Measurements from ENCODE around the gene AASDH.
A peak's percentile ranks its signal among the peaks of the same experiment; 100 is the strongest.

The AASDH gene

GRCh38 chr4:56316011-56316650 lies 71.2 kb downstream of the AASDH start:
- no peak for DNase-seq (ENCODE audit: low read depth in 1 of 2, low spot score in 1 of 2)

DNA sequence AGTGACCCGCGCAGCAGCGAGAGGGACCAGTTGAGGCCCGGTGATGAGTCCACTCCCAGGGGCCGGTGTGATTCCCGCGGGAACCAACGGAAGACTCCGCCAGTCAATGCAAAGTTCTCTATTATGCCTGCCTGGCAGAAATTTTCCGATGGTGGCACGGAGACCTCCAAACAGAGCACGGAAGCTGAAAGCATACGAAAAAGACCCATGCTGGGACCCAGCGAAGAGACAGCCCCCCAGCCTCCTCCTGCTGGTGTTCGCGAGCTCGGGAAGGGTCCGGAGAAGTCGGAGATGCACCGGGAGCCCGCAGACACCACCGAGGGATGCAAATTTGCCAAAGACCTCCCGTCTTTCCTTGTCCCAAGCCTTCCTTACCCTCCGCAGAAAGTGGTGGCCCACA lies 71.7 kb downstream of the AASDH start:
- no peak for DNase-seq (ENCODE audit: low read depth in 1 of 2, low spot score in 1 of 2)

DNA sequence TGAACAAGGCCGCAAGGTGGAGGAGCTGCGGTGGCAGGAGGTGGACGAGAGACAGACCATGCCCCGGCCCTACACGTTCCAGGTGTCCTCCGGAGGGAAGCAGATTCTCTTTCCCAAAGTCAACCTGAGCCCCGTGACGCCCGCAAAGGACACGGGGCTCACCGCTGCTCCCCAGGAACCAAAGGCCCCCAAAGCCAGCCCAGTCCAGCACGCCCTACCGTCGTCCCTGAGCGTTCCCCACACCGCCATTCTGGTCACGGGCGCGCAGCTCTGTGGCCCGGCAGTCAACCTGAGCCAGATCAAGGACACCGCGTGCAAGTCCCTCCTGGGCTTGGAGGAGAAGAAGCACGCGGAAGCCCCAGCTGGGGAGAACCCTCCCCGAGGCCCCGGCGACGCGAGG lies 72.2 kb downstream of the AASDH start:
- no peak for DNase-seq (ENCODE audit: low read depth in 1 of 2, low spot score in 1 of 2)

GRCh38 chr4:56314207-56314915 lies 72.9 kb downstream of the AASDH start:
- DNase-seq (ENCODE audit: low read depth in 1 of 2, low spot score in 1 of 2): no peak

DNA sequence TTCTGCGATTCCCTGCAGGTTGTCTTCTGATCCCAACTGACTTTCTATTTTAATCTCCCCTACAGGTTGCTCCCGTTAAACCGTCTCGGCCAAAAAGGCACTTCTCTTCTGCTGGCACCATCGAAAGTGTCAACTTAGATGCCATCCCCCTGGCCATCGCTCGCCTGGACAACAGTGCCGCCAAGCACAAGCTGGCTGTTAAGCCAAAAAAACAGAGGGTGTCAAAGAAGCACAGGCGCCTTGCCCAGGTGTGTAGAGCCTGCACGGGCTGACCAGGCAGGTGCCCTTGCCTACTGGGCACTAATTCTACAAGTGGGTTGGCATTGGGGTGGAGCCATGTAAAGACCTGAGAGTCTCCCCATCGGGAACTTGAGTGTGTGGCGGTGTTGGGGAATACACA lies 74.2 kb downstream of the AASDH start:
- no peak for DNase-seq (ENCODE audit: low read depth in 1 of 2, low spot score in 1 of 2)

- no peak for DNase-seq (ENCODE audit: low read depth in 1 of 2, low spot score in 1 of 2)
These were observed 75.9 kb downstream of the AASDH start for GRCh38 chr4:56311299-56311975.

GRCh38 chr4:56310401-56311125 lies 76.7 kb downstream of the AASDH start:
- no peak for DNase-seq (ENCODE audit: low read depth in 1 of 2, low spot score in 1 of 2)

GRCh38 chr4:56308384-56308783 lies 78.9 kb downstream of the AASDH start:
- DNase-seq (ENCODE audit: low read depth in 1 of 2, low spot score in 1 of 2): no peak

DNA sequence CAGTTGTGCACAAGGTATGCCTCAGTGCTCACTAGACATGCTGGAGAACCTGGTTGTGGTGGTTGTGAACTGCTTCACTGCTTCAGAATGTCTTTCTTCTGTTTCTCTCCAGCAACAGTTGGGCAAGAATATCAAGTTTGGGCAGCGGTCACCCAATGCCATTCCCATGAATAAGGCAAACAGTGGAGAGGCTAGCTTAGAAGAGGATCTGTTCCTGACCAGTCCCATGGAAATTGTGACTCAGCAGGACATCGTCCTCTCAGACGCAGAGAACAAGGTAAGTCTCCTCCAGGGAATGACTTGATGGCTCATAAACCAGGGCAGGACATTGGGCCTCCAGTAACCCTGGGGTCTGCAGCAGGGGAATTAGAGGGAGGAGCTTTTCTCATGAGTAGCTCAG lies 79.9 kb downstream of the AASDH start:
- no peak for DNase-seq (ENCODE audit: low read depth in 1 of 2, low spot score in 1 of 2)

- DNase-seq (ENCODE audit: low read depth in 1 of 2, low spot score in 1 of 2): no peak
These were observed 81.9 kb downstream of the AASDH start for GRCh38 chr4:56305390-56305789.

- no peak for DNase-seq (ENCODE audit: low read depth in 1 of 2, low spot score in 1 of 2)
These were observed 83.4 kb downstream of the AASDH start for GRCh38 chr4:56303921-56304320.

- no peak for DNase-seq (ENCODE audit: low read depth in 1 of 2, low spot score in 1 of 2)
These were observed 84.5 kb downstream of the AASDH start for GRCh38 chr4:56302760-56303159.

DNA sequence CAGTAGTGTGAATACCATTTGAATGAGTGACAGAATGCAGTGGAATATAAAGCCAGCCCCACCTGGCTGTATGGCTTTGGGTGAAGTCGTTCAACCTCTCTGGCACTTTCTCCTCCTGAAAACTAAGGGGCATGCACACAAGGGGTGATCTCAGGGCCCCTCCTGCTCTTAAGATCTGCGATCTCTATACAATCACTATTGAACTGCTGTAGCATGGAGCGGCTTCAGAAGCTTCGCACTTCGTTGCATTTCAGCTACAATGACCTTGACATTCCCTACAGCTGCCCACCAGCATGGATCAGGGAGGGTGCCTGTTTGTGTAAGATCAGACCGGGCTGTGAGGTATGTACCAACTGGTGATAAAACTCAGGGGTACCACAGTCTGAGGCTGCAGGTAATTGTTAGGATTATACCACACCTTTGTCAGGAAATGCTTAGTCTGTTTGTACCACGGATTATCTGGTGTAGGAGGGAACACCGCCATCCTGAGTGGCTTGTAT lies 85.2 kb downstream of the AASDH start:
- no peak for DNase-seq (ENCODE audit: low read depth in 1 of 2, low spot score in 1 of 2)

DNA sequence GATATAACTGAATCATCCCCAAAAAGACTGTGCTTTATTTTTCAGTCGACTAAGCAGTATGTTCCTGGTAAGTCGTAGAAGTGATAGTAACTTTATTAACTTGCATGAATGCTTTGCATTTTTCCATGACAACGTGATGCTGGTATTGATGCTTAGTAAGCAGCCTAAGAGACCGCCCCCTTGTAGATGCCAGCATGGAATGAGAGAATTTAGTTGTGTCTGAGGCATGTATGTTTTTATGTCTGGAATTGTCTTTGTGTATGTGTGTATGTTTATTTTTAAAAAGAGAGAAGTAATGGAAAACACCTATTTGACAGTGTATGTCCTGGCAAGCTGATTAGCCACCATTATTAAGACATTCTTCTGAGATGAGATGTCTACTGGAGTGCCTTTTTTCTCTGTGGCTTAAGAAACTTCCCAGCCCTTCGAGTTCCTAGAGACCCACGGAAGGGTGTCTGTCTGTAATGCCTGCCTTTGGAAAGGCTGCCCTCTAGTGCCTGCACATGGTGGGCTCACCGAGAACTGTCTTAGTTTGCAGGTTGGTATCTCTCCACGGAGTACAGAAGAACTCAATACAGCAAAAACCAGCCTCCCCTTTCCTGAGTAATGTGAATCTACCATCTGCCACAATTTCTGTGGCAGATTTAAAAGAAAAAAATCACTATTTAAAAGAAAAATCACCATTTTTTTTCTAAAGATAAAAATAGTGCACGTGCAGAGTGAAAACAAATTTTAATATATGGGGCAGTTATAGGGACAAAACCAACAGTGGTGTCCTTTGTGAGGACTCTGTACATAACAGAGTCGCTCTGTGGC lies 85.9 kb downstream of the AASDH start:
- peak; percentile 9 to 48 for DNase-seq (ENCODE audit: low read depth in 1 of 2, low spot score in 1 of 2)

GRCh38 chr4:56298236-56298635 lies 89.1 kb downstream of the AASDH start:
- no peak for DNase-seq (ENCODE audit: low read depth in 1 of 2, low spot score in 1 of 2)

DNA sequence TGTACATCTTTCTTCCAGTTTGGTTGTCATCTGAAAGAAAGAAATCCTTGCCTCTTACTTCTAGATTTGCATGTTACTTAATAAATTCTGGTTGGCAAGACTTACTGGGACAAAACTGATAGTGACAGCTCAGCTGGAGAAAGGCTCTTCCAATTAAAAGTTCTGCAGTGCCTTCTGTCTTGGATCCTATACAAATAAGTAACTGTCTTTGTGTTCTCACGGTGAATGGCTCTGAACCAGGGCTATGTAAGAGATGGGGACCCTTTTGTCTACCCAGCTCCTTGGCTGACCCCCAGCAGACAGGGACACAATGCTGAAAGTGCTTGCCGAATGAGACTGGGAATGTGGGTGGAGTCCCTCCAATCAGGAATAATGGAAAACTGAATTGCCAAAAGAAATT lies 89.5 kb downstream of the AASDH start:
- DNase-seq (ENCODE audit: low read depth in 1 of 2, low spot score in 1 of 2): no peak

DNA sequence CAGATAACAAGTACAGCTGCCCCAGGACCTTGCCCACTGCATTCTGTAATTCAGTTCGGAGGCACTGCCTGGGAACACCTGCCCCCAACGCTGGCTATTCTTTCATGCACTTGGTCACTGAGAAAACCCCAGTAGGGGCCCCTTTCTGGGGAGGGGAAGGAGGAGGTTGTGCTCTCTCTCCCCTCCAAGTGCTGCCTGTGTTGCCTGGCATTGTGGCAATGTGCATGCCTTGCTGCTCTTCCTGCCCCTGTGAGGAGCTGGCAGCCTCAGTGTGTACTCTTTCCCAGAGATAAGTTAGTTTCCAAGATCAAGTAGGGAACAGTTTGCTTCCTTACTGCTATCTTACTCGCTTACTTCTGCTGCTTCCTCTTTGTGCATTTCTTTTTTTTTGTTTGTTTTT lies 90.8 kb downstream of the AASDH start:
- no peak for DNase-seq (ENCODE audit: low read depth in 1 of 2, low spot score in 1 of 2)

GRCh38 chr4:56293121-56293520 lies 94.2 kb downstream of the AASDH start:
- no peak for DNase-seq (ENCODE audit: low read depth in 1 of 2, low spot score in 1 of 2)

- no peak for DNase-seq (ENCODE audit: low read depth in 1 of 2, low spot score in 1 of 2)
These were observed 97.4 kb downstream of the AASDH start for GRCh38 chr4:56289934-56290333.

GRCh38 chr4:56288663-56289062 lies 98.6 kb downstream of the AASDH start:
- no peak for DNase-seq (ENCODE audit: low read depth in 1 of 2, low spot score in 1 of 2)

Measured in activated CD4-positive, alpha-beta T cell treated with anti-CD3 and anti-CD28 coated beads, Interleukin-2, amount 50 U/mL, for 24 hours (primary cell).